CD1c-positive myeloid dendritic cell (primary cell): ENCODE results near the gene PODXL.

Experiments
- DNase-seq: peaks from one replicate; pipeline ENCODE4 v3.0.0-alpha.2; 2016; ENCODE audit errors: extremely low spot score

Gene PODXL

GRCh38 chr7:131556053-131556908 is at the start of gene PODXL:
Gene PODXL (minus strand): TSS chr7:131556628. CDS start chr7:131556359, 269 bp downstream.
- DNase-seq: peak; percentile 72

GRCh38 chr7:131605280-131605878 is 49.0 kb upstream of the PODXL start:
- DNase-seq: no peak

- no peak for DNase-seq
These were observed 48.4 kb upstream of the PODXL start for GRCh38 chr7:131604841-131605279.

GRCh38 chr7:131603932-131604331 is 47.5 kb upstream of the PODXL start:
- no peak for DNase-seq

GRCh38 chr7:131602994-131603372 is 46.6 kb upstream of the PODXL start:
- no peak for DNase-seq

GRCh38 chr7:131602304-131602993 is 46.0 kb upstream of the PODXL start:
- no peak for DNase-seq

- DNase-seq: no peak
These were observed 43.9 kb upstream of the PODXL start for GRCh38 chr7:131600085-131600881.

GRCh38 chr7:131596785-131597184 is 40.4 kb upstream of the PODXL start:
- no peak for DNase-seq

- DNase-seq: no peak
These were observed 39.3 kb upstream of the PODXL start for GRCh38 chr7:131595699-131596098.

- DNase-seq: no peak
These were observed 35.4 kb upstream of the PODXL start for GRCh38 chr7:131591687-131592319.

GRCh38 chr7:131587315-131587923 is 31.0 kb upstream of the PODXL start:
- DNase-seq: no peak

- no peak for DNase-seq
These were observed 30.3 kb upstream of the PODXL start for GRCh38 chr7:131586759-131587158.

GRCh38 chr7:131586259-131586658 is 29.8 kb upstream of the PODXL start:
- DNase-seq: no peak

GRCh38 chr7:131583430-131583829 is 27.0 kb upstream of the PODXL start:
- DNase-seq: no peak

GRCh38 chr7:131581241-131582051 is 25.0 kb upstream of the PODXL start:
- DNase-seq: no peak

GRCh38 chr7:131578602-131579001 is 22.2 kb upstream of the PODXL start:
- no peak for DNase-seq

GRCh38 chr7:131574741-131575140 is 18.3 kb upstream of the PODXL start:
- DNase-seq: no peak

- no peak for DNase-seq
These were observed 14.0 kb upstream of the PODXL start for GRCh38 chr7:131570401-131570800.

GRCh38 chr7:131568970-131569369 is 12.5 kb upstream of the PODXL start:
- no peak for DNase-seq

GRCh38 chr7:131568510-131568909 is 12.1 kb upstream of the PODXL start:
- no peak for DNase-seq
